Sigmoid colon (tissue), 7 donors: ENCODE results near the gene ERCC5. TPM values are rescaled to one million over a fixed set of nuclear protein-coding genes. Genes with fewer than 3 reads are reported as not detected.

Experiments
- DNase-seq: peaks from one replicate; pipeline ENCODE4 v3.0.0-alpha.2; 2019
- H3K27ac ChIP-seq, 4 donors: fragments of 200-600 bp; sonication (generic); one replicate each; pipeline ENCODE4 v1.5.1; 2016 to 2019; ENCODE audit warnings: mild to moderate bottlenecking in 1 of 4
- H3K27me3 ChIP-seq, 3 donors: fragments of 200-600 bp; sonication (generic); one replicate each; pipeline ENCODE4 v1.5.1; 2019; ENCODE audit warnings: mild to moderate bottlenecking in 1 of 3
- H3K36me3 ChIP-seq, 4 donors: fragments of 200-600 bp; sonication (generic); one replicate each; pipeline ENCODE4 v1.5.1; 2016 to 2019
- H3K4me1 ChIP-seq, 4 donors: fragments of 200-600 bp; sonication (generic); one replicate each; pipeline ENCODE4 v1.5.1; 2017 to 2019
- H3K4me3 ChIP-seq, 4 donors: fragments of 200-600 bp; sonication (generic); one replicate each; pipeline ENCODE4 v1.5.1; 2017 to 2019; ENCODE audit warnings: mild to moderate bottlenecking in 2 of 4, moderate library complexity in 1 of 4
- H3K9me3 ChIP-seq, 4 donors: fragments of 200-600 bp in 3 of 4; sonication (generic) in 3 of 4; one replicate each; pipeline versions ENCODE4 v1.5.1 to v1.6.1; 2013 to 2019
- EP300 ChIP-seq, 4 donors: sonication (generic); formaldehyde crosslinking; IDR thresholded peaks; one replicate each; pipeline ENCODE4 v1.6.1; 2017; ENCODE audit warnings: antibody characterized with exemption in 4 of 4
- POLR2A ChIP-seq, 2 donors: fragments of 450-650 bp; IDR thresholded peaks; one replicate each; pipeline ENCODE4 v1.6.1; 2016; ENCODE audit warnings: antibody characterized with exemption in 2 of 2, mild to moderate bottlenecking in 2 of 2, moderate library complexity in 2 of 2
- POLR2AphosphoS5 ChIP-seq, 4 donors: sonication (generic); formaldehyde crosslinking; IDR thresholded peaks; one replicate each; pipeline ENCODE4 v1.6.1; 2017; ENCODE audit warnings: antibody characterized with exemption in 4 of 4
- WGBS, 2 donors: extraction: QIAGEN DNeasy Blood & Tissue Kit; methylation state at CpG; one replicate each; pipeline ENCODE4 v1.1.7; 2013; 5-methylcytosine and 5-hydroxymethylcytosine counted together
- intact Hi-C: fragments of 100-400 bp; cut with DNase I; formaldehyde crosslinking; loops from one replicate; pipeline ENCODE4 v1.15.1; 2023
- polyA plus RNA-seq, 3 donors: library from polyadenylated mRNA; stranded (reverse); fragments of 200-250 nt; gene quantifications; one replicate each; pipeline ENCODE4 v1.2.3, GENCODE V29; 2013
- total RNA-seq, 4 donors: library from RNA; depleted of rRNA; stranded (reverse); fragments of >200 nt; gene quantifications; one replicate each; pipeline ENCODE4 v1.1.0, GENCODE V29; 2016
- TF ChIP-seq, protein P1 (sequence below), 4 experiments: fragments of 450-650 bp in 3 of 4; fragments of 200-600 bp in 1 of 4; IDR thresholded peaks; one replicate each; pipeline ENCODE4 v1.5.1; 2016 to 2019; ENCODE audit warnings: antibody characterized with exemption in 4 of 4, mild to moderate bottlenecking in 3 of 4, moderate library complexity in 2 of 4
- donor health status: healthy with polysubstance abuse.
- donor health status: Bipolar disorder and iron deficiency.
- donor health status: healthy.

Gene ERCC5
- total and polyA plus RNA-seq, 7 donors = 30.7 to 68.5 (median 51.2) TPM

DNA sequence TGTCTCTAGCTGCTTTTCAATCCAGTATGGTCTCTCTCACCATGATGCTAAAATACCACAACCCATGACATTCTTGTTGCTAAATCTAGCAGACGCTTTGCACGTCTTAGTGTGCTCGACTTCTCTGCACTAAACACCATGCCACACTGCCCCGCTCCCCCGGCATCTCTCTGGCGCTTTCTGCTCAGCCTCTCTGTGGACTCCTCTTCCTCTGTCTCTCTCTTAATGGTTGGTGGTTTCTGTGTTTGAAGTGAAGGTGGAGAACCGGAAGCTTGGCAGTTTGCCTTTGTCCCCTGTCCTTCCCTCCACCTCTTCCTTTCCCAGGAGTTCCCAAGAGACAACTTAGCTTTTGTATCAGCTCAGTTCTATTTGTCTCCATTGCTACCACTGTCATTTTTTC is 8.8 kb downstream of the ERCC5 start:
- Histone ChIP-seq H3K36me3 (peaks cover 15 to 73% (median 44%) of the 10 kb centered on the region in 4 donors), H3K4me1 (no peaks in the 10 kb centered on the region), H3K27ac (no peak overlapping the region), H3K27me3 (no peaks in the 10 kb centered on the region), H3K4me3 (no peak overlapping the region), H3K9me3 (no peaks in the 10 kb centered on the region)
- WGBS, 2 donors = 51 to 82% methylated on average over 7 of the region's 7 CpGs
- intact Hi-C loops = no loop called here
- DNase-seq = no peak
- TF ChIP-seq POLR2AphosphoS5 (IDR thresholded peaks at IDR 0.05) = no peak
- TF ChIP-seq, protein P1, sequence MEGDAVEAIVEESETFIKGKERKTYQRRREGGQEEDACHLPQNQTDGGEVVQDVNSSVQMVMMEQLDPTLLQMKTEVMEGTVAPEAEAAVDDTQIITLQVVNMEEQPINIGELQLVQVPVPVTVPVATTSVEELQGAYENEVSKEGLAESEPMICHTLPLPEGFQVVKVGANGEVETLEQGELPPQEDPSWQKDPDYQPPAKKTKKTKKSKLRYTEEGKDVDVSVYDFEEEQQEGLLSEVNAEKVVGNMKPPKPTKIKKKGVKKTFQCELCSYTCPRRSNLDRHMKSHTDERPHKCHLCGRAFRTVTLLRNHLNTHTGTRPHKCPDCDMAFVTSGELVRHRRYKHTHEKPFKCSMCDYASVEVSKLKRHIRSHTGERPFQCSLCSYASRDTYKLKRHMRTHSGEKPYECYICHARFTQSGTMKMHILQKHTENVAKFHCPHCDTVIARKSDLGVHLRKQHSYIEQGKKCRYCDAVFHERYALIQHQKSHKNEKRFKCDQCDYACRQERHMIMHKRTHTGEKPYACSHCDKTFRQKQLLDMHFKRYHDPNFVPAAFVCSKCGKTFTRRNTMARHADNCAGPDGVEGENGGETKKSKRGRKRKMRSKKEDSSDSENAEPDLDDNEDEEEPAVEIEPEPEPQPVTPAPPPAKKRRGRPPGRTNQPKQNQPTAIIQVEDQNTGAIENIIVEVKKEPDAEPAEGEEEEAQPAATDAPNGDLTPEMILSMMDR (IDR thresholded peaks at IDR 0.05) = no peak
- no peak for TF ChIP-seq POLR2A (IDR thresholded peaks at IDR 0.05)
- no peak for TF ChIP-seq EP300 (IDR thresholded peaks at IDR 0.05)

DNA sequence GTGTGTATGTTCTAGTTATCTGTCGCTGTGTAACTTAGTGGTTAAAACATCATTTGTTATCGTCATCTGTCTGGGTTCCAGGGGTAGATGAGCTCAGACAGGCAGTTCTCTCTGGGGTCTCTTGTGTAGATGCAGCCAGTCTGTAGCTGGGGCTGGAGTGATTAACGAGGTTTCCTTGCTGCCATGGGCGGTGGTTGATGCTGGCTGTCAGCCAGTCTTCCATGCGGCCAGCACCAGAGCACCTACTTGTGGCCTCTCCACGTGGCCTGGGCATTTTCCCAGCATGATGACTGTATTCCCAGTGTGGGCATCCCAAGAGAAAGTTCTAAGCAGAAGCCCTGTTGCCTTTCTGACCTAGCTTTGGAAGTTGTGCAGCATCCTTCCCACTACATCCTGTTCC is 10.7 kb downstream of the ERCC5 start:
- Histone ChIP-seq H3K9me3 (no peaks in the 10 kb centered on the region), H3K4me3 (no peak overlapping the region), H3K27me3 (no peaks in the 10 kb centered on the region), H3K4me1 (no peaks in the 10 kb centered on the region), H3K27ac (no peak overlapping the region), H3K36me3 (peaks cover 15 to 92% (median 61%) of the 10 kb centered on the region in 4 donors)
- no peak for TF ChIP-seq EP300 (IDR thresholded peaks at IDR 0.05)
- TF ChIP-seq, protein P1 (IDR thresholded peaks at IDR 0.05) = no peak
- TF ChIP-seq POLR2A (IDR thresholded peaks at IDR 0.05) = no peak
- TF ChIP-seq POLR2AphosphoS5 (IDR thresholded peaks at IDR 0.05) = no peak
- no peak for DNase-seq
- intact Hi-C loops = no loop called here
- WGBS, 2 donors = 36 to 58% methylated on average over 6 of the region's 6 CpGs

DNA sequence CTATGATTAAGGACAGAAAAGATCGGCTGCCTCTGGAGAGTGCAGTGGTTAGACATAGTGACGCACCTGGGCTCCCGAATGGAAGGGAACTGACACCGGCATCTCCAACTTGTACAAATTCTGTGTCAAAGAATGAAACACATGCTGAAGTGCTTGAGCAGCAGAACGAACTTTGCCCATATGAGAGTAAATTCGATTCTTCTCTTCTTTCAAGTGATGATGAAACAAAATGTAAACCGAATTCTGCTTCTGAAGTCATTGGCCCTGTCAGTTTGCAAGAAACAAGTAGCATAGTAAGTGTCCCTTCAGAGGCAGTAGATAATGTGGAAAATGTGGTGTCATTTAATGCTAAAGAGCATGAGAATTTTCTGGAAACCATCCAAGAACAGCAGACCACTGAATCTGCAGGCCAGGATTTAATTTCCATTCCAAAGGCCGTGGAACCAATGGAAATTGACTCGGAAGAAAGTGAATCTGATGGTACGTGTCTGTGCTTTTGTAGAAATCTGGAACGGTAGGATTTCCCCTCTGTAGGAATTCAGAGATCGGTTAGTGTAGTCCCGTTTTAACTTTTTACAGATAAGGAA is 16.9 kb downstream of the ERCC5 start:
- Histone ChIP-seq H3K9me3 (no peaks in the 10 kb centered on the region), H3K4me1 (no peaks in the 10 kb centered on the region), H3K4me3 (no peak overlapping the region), H3K36me3 (peaks cover 9 to 100% (median 77%) of the 10 kb centered on the region in 4 donors), H3K27me3 (no peaks in the 10 kb centered on the region), H3K27ac (no peak overlapping the region)
- TF ChIP-seq POLR2A (IDR thresholded peaks at IDR 0.05) = no peak
- intact Hi-C loops = no loop called here
- no peak for DNase-seq
- 95 to 96% methylated on average over 13 of the region's 13 CpGs for WGBS, 2 donors

DNA sequence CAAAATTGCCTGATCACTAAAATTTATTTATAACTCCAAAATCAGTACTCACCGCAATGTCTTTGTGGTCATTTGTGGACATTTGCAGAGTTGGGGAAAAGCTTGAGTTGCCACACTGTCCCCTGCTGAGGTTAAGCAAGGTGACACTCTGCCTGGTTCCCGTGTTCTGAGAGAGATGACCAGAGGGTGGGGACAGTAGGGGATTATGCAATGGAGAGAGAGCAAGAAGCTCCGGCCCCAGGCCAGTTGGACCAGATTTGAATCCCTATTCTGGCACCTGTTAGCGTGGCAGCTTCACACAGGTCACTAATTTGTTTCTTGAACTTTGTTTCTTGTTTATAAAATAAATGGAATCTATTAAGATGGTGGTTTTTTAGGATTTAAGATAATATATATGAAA is 17.8 kb downstream of the ERCC5 start:
- intact Hi-C loops = no loop called here

DNA sequence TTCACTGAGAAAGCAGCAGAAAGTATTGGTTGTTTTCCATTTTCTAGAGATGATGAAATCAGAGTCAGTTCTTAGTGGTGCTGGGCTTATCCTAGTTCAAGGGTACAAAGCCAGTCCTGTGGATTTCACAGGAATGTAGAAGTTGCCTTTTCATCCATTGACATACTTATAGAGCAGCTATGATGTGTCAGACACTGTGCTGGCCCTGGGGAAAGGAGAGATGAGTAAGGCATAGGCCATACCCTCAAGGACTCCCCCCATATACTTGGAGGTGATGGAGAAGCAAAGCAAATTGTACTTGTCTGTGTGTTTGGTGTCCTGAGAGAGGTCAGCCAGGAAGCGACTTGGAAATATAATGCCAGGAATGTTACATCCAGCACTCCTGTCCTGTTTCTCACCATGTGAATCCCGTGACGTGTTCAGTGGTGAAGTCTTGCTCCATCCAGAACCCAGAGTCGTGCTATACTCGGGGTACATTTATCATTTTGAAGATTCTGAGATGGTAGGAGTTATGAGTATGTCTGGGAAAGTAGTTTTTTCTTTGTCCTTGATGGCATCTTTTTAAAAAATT is 22.6 kb downstream of the ERCC5 start:
- DNase-seq = no peak
- TF ChIP-seq POLR2AphosphoS5 (IDR thresholded peaks at IDR 0.05) (no peak), EP300 (IDR thresholded peaks at IDR 0.05) (no peak), POLR2A (IDR thresholded peaks at IDR 0.05) (no peak)
- TF ChIP-seq, protein P1 (IDR thresholded peaks at IDR 0.05) = no peak
- Histone ChIP-seq H3K27me3 (no peaks in the 10 kb centered on the region), H3K36me3 (peaks cover 5 to 83% (median 45%) of the 10 kb centered on the region in 4 donors), H3K4me3 (no peak overlapping the region), H3K9me3 (no peaks in the 10 kb centered on the region), H3K27ac (no peak overlapping the region), H3K4me1 (peaks cover 0 to 15% (median 3%) of the 10 kb centered on the region in 4 donors)
- WGBS, 2 donors = 95 to 96% methylated on average over 5 of the region's 5 CpGs
- intact Hi-C loops = no loop called here

More for the DNA sequence above, 17.8 kb downstream of the ERCC5 start:
- 82 to 83% methylated on average over 4 of the region's 4 CpGs for WGBS, 2 donors
- no peak for DNase-seq
- TF ChIP-seq, protein P1 (IDR thresholded peaks at IDR 0.05) = no peak
- Histone ChIP-seq H3K4me3 (no peak overlapping the region), H3K9me3 (no peaks in the 10 kb centered on the region), H3K4me1 (no peaks in the 10 kb centered on the region), H3K27me3 (no peaks in the 10 kb centered on the region), H3K27ac (no peak overlapping the region), H3K36me3 (peaks cover 9 to 100% (median 75%) of the 10 kb centered on the region in 4 donors)
